HK-2 (cell line): ENCODE measurements around the gene SEMA4C.

Experiments used
- DNase-seq: peaks from one replicate; pipeline ENCODE4 v3.0.0-alpha.2; 2018; ENCODE audit not compliant: unreplicated experiment

SEMA4C gene

GRCh38 chr2:96842600-96842999 lies 27.3 kb downstream of the SEMA4C start:
- DNase-seq, result no peak

- no peak for DNase-seq
Observed at GRCh38 chr2:96841701-96842495, 28.0 kb downstream of the SEMA4C start.

- no peak for DNase-seq
Observed at GRCh38 chr2:96839875-96840850, 29.7 kb downstream of the SEMA4C start.

- no peak for DNase-seq
Observed at GRCh38 chr2:96839293-96839874, 30.5 kb downstream of the SEMA4C start.

- DNase-seq, result no peak
Observed at GRCh38 chr2:96838345-96839292, 31.3 kb downstream of the SEMA4C start.

GRCh38 chr2:96837575-96837974 lies 32.3 kb downstream of the SEMA4C start:
- no peak for DNase-seq

- no peak for DNase-seq
Observed at GRCh38 chr2:96835830-96836229, 34.0 kb downstream of the SEMA4C start.

GRCh38 chr2:96832754-96833507 lies 36.9 kb downstream of the SEMA4C start:
- DNase-seq, result no peak

GRCh38 chr2:96832408-96832753 lies 37.5 kb downstream of the SEMA4C start:
- no peak for DNase-seq

GRCh38 chr2:96831679-96832078 lies 38.2 kb downstream of the SEMA4C start:
- no peak for DNase-seq

- DNase-seq, result no peak
Observed at GRCh38 chr2:96830044-96830562, 39.8 kb downstream of the SEMA4C start.

GRCh38 chr2:96828874-96829273 lies 41.0 kb downstream of the SEMA4C start:
- no peak for DNase-seq

GRCh38 chr2:96828436-96828835 lies 41.4 kb downstream of the SEMA4C start:
- no peak for DNase-seq

GRCh38 chr2:96826546-96827278 lies 43.2 kb downstream of the SEMA4C start:
- no peak for DNase-seq

GRCh38 chr2:96825057-96825456 lies 44.8 kb downstream of the SEMA4C start:
- DNase-seq, result no peak

- DNase-seq, result no peak
Observed at GRCh38 chr2:96824079-96824870, 45.6 kb downstream of the SEMA4C start.

- DNase-seq, result no peak
Observed at GRCh38 chr2:96823198-96823597, 46.7 kb downstream of the SEMA4C start.

GRCh38 chr2:96822786-96823185 lies 47.1 kb downstream of the SEMA4C start:
- no peak for DNase-seq
